CD4-positive, alpha-beta T cell (primary cell): Measurements from ENCODE around the gene BTBD16. TPM values are rescaled to one million over a fixed set of nuclear protein-coding genes. Genes with fewer than 3 reads are reported as not detected.

ENCODE experiments used
- ATAC-seq: fragments of 200-7000 bp; cut with Tn5 transposase; one replicate; pipeline ENCODE4 v1.10.0; 2022; ENCODE audit warnings: mild to moderate bottlenecking; ENCODE audit not compliant: poor library complexity
- CTCF ChIA-PET: fragments of 350-600 bp; sonication (Branson Sonifier 250); formaldehyde crosslinking; loops from one replicate; lab custom pipeline; 2021; ENCODE audit warnings: antibody characterized with exemption, inconsistent platforms; lab: Charles Lee
- POLR2A ChIA-PET: fragments of 350-600 bp; sonication (Branson Sonifier 250); formaldehyde crosslinking; loops from one replicate; lab custom pipeline; 2021; ENCODE audit warnings: antibody characterized with exemption, inconsistent platforms; lab: Charles Lee
- DNase-seq, 14 experiments: peaks; one replicate each; pipeline ENCODE4 v3.0.0-alpha.2; 2013 to 2020; ENCODE audit warnings: mixed read lengths in 2 of 14
- H3K27ac ChIP-seq, 2 donors: one replicate each; pipeline versions ENCODE4 v1.5.1 to v1.7.0; 2013; ENCODE audit warnings: low read length in 2 of 2, low read depth in 1 of 2, mild to moderate bottlenecking in 1 of 2
- H3K27me3 ChIP-seq, 2 experiments: 1 replicate in 1 of 2; 2 replicates in 1 of 2; pipeline versions ENCODE4 v1.6.1 to v1.7.0; 2013; ENCODE audit warnings: low read length in 2 of 2, control low read depth in 1 of 2, mild to moderate bottlenecking in 1 of 2, moderate library complexity in 1 of 2; ENCODE audit not compliant: insufficient read depth in 2 of 2, control insufficient read depth in 1 of 2
- H3K36me3 ChIP-seq: one replicate; pipeline ENCODE4 v1.6.1; 2013; ENCODE audit warnings: low read length, control low read depth; ENCODE audit not compliant: insufficient read depth
- H3K4me1 ChIP-seq: one replicate; pipeline ENCODE4 v1.6.1; 2013; ENCODE audit warnings: low read length, control low read depth; ENCODE audit not compliant: insufficient read depth
- H3K4me3 ChIP-seq: one replicate; pipeline ENCODE4 v1.5.1; 2013; ENCODE audit warnings: mild to moderate bottlenecking, low read length, moderate library complexity
- H3K9me3 ChIP-seq, 2 experiments: 1 replicate in 1 of 2; 2 replicates in 1 of 2; pipeline versions ENCODE4 v1.6.1 to v1.7.0; 2013; ENCODE audit warnings: low read length in 2 of 2, mild to moderate bottlenecking in 2 of 2, control low read depth in 1 of 2, moderate library complexity in 1 of 2; ENCODE audit not compliant: control insufficient read depth in 1 of 2, insufficient read depth in 1 of 2
- H3K27ac Mint-ChIP-seq: one replicate; pipeline ENCODE4 v1.8.0; 2020; ENCODE audit warnings: mixed read lengths
- H3K27me3 Mint-ChIP-seq: one replicate; pipeline ENCODE4 v1.8.0; 2021; ENCODE audit warnings: mixed read lengths
- H3K36me3 Mint-ChIP-seq: one replicate; pipeline ENCODE4 v1.8.0; 2021; ENCODE audit warnings: low read depth, mixed read lengths
- H3K4me1 Mint-ChIP-seq: one replicate; pipeline ENCODE4 v1.8.0; 2021; ENCODE audit warnings: low read depth, mixed read lengths
- H3K4me3 Mint-ChIP-seq: one replicate; pipeline ENCODE4 v1.8.0; 2020; ENCODE audit warnings: mild to moderate bottlenecking, mixed read lengths
- H3K9me3 Mint-ChIP-seq: one replicate; pipeline ENCODE4 v1.8.0; 2020; ENCODE audit warnings: mixed read lengths
- CTCF ChIP-seq: fragments of 200-600 bp; IDR thresholded peaks from one replicate; pipeline ENCODE4 v1.8.0; 2022; ENCODE audit warnings: antibody characterized with exemption, mild to moderate bottlenecking
- intact Hi-C, 2 experiments: fragments of 100-400 bp; cut with DNase I in 1 of 2; cut with micrococcal nuclease in 1 of 2; formaldehyde crosslinking; loops; one replicate each; pipeline versions ENCODE4 v1.15.1 to v1.9.0; 2023 to 2025; cut with DNase I, micrococcal nuclease
- total RNA-seq, 174 experiments: library from RNA in 2 of 174; stranded (reverse) in 2 of 174; gene quantifications; one replicate each; pipeline ENCODE4 v1.2.3 and lab custom pipeline; 2021 to 2026

Gene BTBD16
- total RNA-seq, 2 experiments from 2014 or later, result not detected

GRCh38 chr10:122368502-122369254 lies 97.6 kb downstream of the BTBD16 start:
- Mint-ChIP-seq H3K27me3 (peaks cover 30% of the 10 kb centered on the region), H3K36me3 (no peaks in the 10 kb centered on the region), H3K27ac (no peak overlapping the region), H3K4me1 (peaks cover 5% of the 10 kb centered on the region), H3K4me3 (no peak overlapping the region), H3K9me3 (no peaks in the 10 kb centered on the region)
- ATAC-seq (no peak), DNase-seq (no peak)
- CTCF ChIA-PET, result no interaction called here
- no peaks in the 10 kb centered on the region for H3K9me3 ChIP-seq
- H3K4me1 ChIP-seq, result peaks cover 5% of the 10 kb centered on the region
- H3K36me3 ChIP-seq, result no peaks in the 10 kb centered on the region
- POLR2A ChIA-PET, result no interaction called here
- no peak for TF ChIP-seq CTCF
- peaks cover 0 to 10% of the 10 kb centered on the region in 2 experiments for H3K27me3 ChIP-seq
- intact Hi-C loops, result no loop called here
- H3K4me3 ChIP-seq, result no peak overlapping the region
- no peak overlapping the region for H3K27ac ChIP-seq

GRCh38 chr10:122373108-122373507 lies 102.0 kb downstream of the BTBD16 start:
- no peak overlapping the region for H3K27ac ChIP-seq
- POLR2A ChIA-PET, result interaction anchor here (1.2 to 3.5 kb wide), 5 partner anchors 11 to 61 kb away, joined by 3 to 31 read pairs (median 14); no protein-coding TSS in a partner anchor
- ATAC-seq (no peak), DNase-seq (no peak)
- Mint-ChIP-seq H3K27ac (peak overlapping the region; percentile 91), H3K4me3 (peak overlapping the region; percentile 93), H3K27me3 (peaks cover 21% of the 10 kb centered on the region), H3K4me1 (peaks cover 37% of the 10 kb centered on the region), H3K9me3 (no peaks in the 10 kb centered on the region), H3K36me3 (peaks cover 13% of the 10 kb centered on the region)
- intact Hi-C loops, result loop anchor here in 1 of 2 experiments (5.0 to 10.0 kb wide), 4 partner anchors 398 to 769 kb away; partner anchors contain the start of genes ACADSB, C10orf88, IKZF5 and NSMCE4A
- H3K4me1 ChIP-seq, result peaks cover 14% of the 10 kb centered on the region
- H3K27me3 ChIP-seq, result peaks cover 0 to 10% of the 10 kb centered on the region in 2 experiments
- CTCF ChIA-PET, result interaction anchor here (1.1 kb wide), 1 partner anchor 62 kb away, joined by 3 read pairs; no protein-coding TSS in a partner anchor
- H3K9me3 ChIP-seq, result no peaks in the 10 kb centered on the region
- TF ChIP-seq CTCF, result no peak
- H3K4me3 ChIP-seq, result no peak overlapping the region
- H3K36me3 ChIP-seq, result no peaks in the 10 kb centered on the region

DNA sequence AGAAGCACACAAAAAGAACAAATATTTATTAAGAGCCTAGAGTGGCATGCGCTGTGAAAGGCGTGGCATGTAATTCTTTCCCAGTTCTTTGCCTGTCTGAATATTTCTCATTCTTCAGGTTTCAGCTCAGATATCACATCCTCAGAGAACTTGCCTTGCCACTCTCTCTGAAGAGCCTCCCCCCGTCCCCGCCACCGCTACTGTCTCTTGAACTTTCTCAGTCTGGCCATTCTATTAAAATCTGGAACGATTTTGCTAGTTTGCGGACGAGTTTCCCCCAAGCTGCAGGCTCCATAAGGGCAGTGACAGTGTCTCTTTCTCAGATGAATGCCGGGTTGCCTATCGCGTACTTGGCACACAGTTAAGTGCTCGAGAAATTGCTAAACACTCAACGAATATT lies 102.6 kb downstream of the BTBD16 start:
- Mint-ChIP-seq H3K9me3 (no peaks in the 10 kb centered on the region), H3K27ac (peak overlapping the region; percentile 91), H3K4me3 (peak overlapping the region; percentile 93), H3K36me3 (peaks cover 13% of the 10 kb centered on the region), H3K4me1 (peaks cover 43% of the 10 kb centered on the region), H3K27me3 (peaks cover 16% of the 10 kb centered on the region)
- TF ChIP-seq CTCF, result no peak
- ChIA-PET POLR2A (interaction anchor here (0.8 to 3.5 kb wide), 18 partner anchors 11 to 869 kb away, joined by 3 to 32 read pairs (median 8); partner anchors contain the start of genes ACADSB, BUB3 and IKZF5), CTCF (interaction anchor here (1.1 to 1.2 kb wide), 3 partner anchors 31 to 399 kb away, joined by 3 to 5 read pairs (median 3); no protein-coding TSS in a partner anchor)
- Histone ChIP-seq H3K4me3 (peak overlapping the region; percentile 58), H3K27ac (peak overlapping the region in 1 of 2 donors; percentile 44), H3K9me3 (no peaks in the 10 kb centered on the region), H3K27me3 (peaks cover 0 to 10% of the 10 kb centered on the region in 2 experiments), H3K36me3 (no peaks in the 10 kb centered on the region), H3K4me1 (peaks cover 20% of the 10 kb centered on the region)
- peak in 1 of 14 experiments; percentile 24 for DNase-seq
- intact Hi-C loops, result loop anchor here (1.0 to 10.0 kb wide), 8 partner anchors 19 to 781 kb away; partner anchors contain the start of genes ACADSB (in 1 of the 2), BUB3 (in 1 of the 2), C10orf88 (in 1 of the 2) and IKZF5 (in 1 of the 2)
- no peak for ATAC-seq
